C4-2B (cell line): ENCODE measurements around the gene SUSD1.

Experiments
- ZFX ChIP-seq: fragments of 450-650 bp; IDR thresholded peaks from 2 replicates; pipeline ENCODE4 v1.6.1; 2017
- TF ChIP-seq, protein P1 (sequence below): fragments of 450-650 bp; conservative IDR thresholded peaks from 2 replicates; pipeline ENCODE4 v1.5.1; 2017; ENCODE audit warnings: mild to moderate bottlenecking

DNA sequence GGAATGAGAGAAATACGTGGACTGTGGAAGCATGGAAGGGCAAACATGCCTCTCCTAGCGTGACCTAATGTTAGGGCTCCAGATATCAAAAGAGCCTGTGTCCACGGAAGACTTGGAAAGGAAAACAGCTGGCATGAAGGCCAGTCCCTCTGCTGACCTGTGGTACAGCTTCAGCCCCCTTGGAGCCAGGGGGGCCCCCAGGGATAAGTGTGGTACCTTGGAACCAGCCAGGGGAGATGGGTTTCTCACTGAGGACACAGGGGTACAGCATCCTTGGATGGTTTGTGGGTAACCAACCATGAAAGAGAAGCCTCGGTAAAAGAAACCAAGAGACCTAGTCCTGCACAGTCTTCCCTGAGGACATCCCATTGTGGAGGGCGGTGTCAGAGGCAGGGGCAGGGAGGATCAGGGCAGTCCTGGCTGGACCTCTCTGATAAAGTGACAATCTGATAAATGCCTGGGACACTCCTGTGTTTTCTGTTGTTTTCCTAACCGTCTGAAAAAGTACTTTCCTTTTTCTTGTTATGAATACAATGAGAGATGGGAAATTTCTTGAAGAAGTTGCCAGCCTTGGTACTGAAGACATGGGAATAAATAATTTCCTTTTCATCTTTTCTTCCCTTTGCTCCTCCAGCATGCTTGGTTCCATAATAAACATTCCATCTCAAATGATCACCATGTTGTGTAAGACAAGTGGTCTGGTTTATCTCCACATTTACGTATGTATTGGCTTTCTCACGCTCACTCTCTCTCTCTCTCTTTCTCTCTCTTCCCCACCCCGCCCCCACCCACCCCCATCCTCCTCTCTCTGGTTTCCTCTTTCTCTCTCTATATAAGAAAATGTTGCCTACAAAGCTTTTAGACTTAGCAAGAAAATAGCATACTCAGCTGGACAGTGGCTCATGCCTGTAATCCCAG, 102.1 kb downstream of the SUSD1 start:
- TF ChIP-seq, protein P1, sequence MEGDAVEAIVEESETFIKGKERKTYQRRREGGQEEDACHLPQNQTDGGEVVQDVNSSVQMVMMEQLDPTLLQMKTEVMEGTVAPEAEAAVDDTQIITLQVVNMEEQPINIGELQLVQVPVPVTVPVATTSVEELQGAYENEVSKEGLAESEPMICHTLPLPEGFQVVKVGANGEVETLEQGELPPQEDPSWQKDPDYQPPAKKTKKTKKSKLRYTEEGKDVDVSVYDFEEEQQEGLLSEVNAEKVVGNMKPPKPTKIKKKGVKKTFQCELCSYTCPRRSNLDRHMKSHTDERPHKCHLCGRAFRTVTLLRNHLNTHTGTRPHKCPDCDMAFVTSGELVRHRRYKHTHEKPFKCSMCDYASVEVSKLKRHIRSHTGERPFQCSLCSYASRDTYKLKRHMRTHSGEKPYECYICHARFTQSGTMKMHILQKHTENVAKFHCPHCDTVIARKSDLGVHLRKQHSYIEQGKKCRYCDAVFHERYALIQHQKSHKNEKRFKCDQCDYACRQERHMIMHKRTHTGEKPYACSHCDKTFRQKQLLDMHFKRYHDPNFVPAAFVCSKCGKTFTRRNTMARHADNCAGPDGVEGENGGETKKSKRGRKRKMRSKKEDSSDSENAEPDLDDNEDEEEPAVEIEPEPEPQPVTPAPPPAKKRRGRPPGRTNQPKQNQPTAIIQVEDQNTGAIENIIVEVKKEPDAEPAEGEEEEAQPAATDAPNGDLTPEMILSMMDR, result no peak
- TF ChIP-seq ZFX, result no peak
